Stimulated activated CD8-positive, alpha-beta memory T cell treated with anti-CD3 and anti-CD28 coated beads, Interleukin-7, amount 100 ng/mL, for 48 hours (primary cell): ENCODE data around the gene SQOR.

Source experiments
- DNase-seq, 2 donors: peaks; one replicate each; pipeline ENCODE4 v3.0.0-alpha.2; 2020; ENCODE audit warnings: low read depth in 1 of 2; ENCODE audit errors: extremely low read depth in 1 of 2

The SQOR gene

GRCh38 chr15:45704329-45705249 lies 69.8 kb downstream of the SQOR start:
- no peak for DNase-seq

GRCh38 chr15:45705510-45706473 lies 71.0 kb downstream of the SQOR start:
- DNase-seq: peak; percentile 13 to 43

GRCh38 chr15:45710657-45711056 lies 75.8 kb downstream of the SQOR start:
- DNase-seq: no peak

- peak in 1 of 2 donors; percentile 22 for DNase-seq
These were observed 80.0 kb downstream of the SQOR start for GRCh38 chr15:45714590-45715488.

- DNase-seq: no peak
These were observed 80.7 kb downstream of the SQOR start for GRCh38 chr15:45715528-45715927.

- DNase-seq: no peak
These were observed 84.7 kb downstream of the SQOR start for GRCh38 chr15:45719490-45719889.

GRCh38 chr15:45720183-45720582 lies 85.4 kb downstream of the SQOR start:
- DNase-seq: no peak

GRCh38 chr15:45728641-45729040 lies 93.8 kb downstream of the SQOR start:
- DNase-seq: no peak

- no peak for DNase-seq
These were observed 94.3 kb downstream of the SQOR start for GRCh38 chr15:45729141-45729540.

GRCh38 chr15:45731343-45731742 lies 96.5 kb downstream of the SQOR start:
- DNase-seq: no peak

GRCh38 chr15:45732662-45733061 lies 97.8 kb downstream of the SQOR start:
- no peak for DNase-seq

- no peak for DNase-seq
These were observed 99.5 kb downstream of the SQOR start for GRCh38 chr15:45734260-45734711.
